Upper lobe of left lung (tissue), 4 donors: ENCODE data around the gene IFT43.

ENCODE experiments used
- EP300 ChIP-seq, 4 donors: sonication (generic); formaldehyde crosslinking; IDR thresholded peaks; one replicate each; pipeline ENCODE4 v1.5.1; 2017; ENCODE audit warnings: antibody characterized with exemption in 4 of 4, control low read depth in 2 of 4
- POLR2A ChIP-seq, 4 donors: fragments of 450-650 bp; IDR thresholded peaks; one replicate each; pipeline ENCODE4 v1.5.1; 2016 to 2017; ENCODE audit warnings: antibody characterized with exemption in 4 of 4, mild to moderate bottlenecking in 2 of 4
- POLR2AphosphoS5 ChIP-seq, 2 donors: sonication (generic); formaldehyde crosslinking; IDR thresholded peaks; one replicate each; pipeline ENCODE4 v1.5.1; 2017; ENCODE audit warnings: antibody characterized with exemption in 2 of 2
- TF ChIP-seq, protein P1 (sequence below), 6 experiments: fragments of 450-650 bp in 4 of 6; fragments of 200-600 bp in 2 of 6; sonication (generic) in 2 of 6; IDR thresholded peaks; one replicate each; pipeline ENCODE4 v1.5.1; 2016 to 2019; ENCODE audit warnings: antibody characterized with exemption in 6 of 6

DNA sequence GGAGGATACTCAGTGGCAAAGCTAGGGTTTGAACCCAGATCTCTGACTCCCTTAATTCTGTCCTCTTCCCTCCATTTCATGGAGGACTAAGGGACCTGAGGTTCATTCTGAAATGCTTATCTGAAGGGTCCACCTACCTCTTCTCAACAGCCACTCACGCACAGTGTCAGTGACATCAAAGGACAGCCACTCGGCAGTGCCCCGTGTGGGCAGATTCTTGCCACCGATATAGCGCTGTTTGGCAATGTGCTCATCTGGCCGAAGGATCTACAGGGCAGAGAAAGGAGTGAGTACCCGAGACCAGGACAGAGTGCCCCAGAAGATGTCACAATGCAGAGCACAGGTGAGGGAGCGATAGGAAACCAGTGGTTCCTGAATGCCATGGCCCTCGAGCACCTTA is 14.6 kb upstream of the IFT43 start:
- TF ChIP-seq, protein P1, sequence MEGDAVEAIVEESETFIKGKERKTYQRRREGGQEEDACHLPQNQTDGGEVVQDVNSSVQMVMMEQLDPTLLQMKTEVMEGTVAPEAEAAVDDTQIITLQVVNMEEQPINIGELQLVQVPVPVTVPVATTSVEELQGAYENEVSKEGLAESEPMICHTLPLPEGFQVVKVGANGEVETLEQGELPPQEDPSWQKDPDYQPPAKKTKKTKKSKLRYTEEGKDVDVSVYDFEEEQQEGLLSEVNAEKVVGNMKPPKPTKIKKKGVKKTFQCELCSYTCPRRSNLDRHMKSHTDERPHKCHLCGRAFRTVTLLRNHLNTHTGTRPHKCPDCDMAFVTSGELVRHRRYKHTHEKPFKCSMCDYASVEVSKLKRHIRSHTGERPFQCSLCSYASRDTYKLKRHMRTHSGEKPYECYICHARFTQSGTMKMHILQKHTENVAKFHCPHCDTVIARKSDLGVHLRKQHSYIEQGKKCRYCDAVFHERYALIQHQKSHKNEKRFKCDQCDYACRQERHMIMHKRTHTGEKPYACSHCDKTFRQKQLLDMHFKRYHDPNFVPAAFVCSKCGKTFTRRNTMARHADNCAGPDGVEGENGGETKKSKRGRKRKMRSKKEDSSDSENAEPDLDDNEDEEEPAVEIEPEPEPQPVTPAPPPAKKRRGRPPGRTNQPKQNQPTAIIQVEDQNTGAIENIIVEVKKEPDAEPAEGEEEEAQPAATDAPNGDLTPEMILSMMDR (IDR thresholded peaks at IDR 0.05) = no peak
- no peak for TF ChIP-seq POLR2A (IDR thresholded peaks at IDR 0.05)
- no peak for TF ChIP-seq EP300 (IDR thresholded peaks at IDR 0.05)
- no peak for TF ChIP-seq POLR2AphosphoS5 (IDR thresholded peaks at IDR 0.05)
